ENCODE measurements around the gene PRMT7.

Gene PRMT7

GRCh38 chr16:68360547-68360946, 49.7 kb downstream of the PRMT7 start:
- no peak overlapping the region for H3K23ac ChIP-seq (ENCODE audit: low read length)
- H4K8ac ChIP-seq (ENCODE audit: low read depth, low read length), result no peak overlapping the region
- peaks cover 6% of the 10 kb centered on the region for H3K9me3 ChIP-seq (ENCODE audit: insufficient read depth, low read depth, low read length)
- no peak overlapping the region for H2AFZ ChIP-seq (ENCODE audit: insufficient read depth, low read length, poor library complexity)
- no peak overlapping the region for H2BK120ac ChIP-seq (ENCODE audit: insufficient read depth, low read length, poor library complexity)
- H3K4me2 ChIP-seq (ENCODE audit: low read length), result no peak overlapping the region
- H2BK5ac ChIP-seq (ENCODE audit: low read depth, low read length, poor library complexity), result no peak overlapping the region
- WGBS (ENCODE audit: extremely low coverage, insufficient coverage, insufficient read length), result no CpG with 5 or more reads among the region's 18 CpGs
- peaks cover 30 to 34% of the 10 kb centered on the region in 2 experiments for H3K36me3 ChIP-seq (ENCODE audit: control insufficient read depth in 1 of 2, insufficient read depth in 2 of 2, low read length in 2 of 2)
- no peak overlapping the region for H3K14ac ChIP-seq (ENCODE audit: low read length)
- H3K27me3 ChIP-seq (ENCODE audit: insufficient read depth, low read length), result no peaks in the 10 kb centered on the region
- H2BK12ac ChIP-seq (ENCODE audit: low read length), result no peak overlapping the region
- H3K9ac ChIP-seq (ENCODE audit: low read length), result no peak overlapping the region
- peaks cover 9 to 10% of the 10 kb centered on the region in 2 experiments for H3K4me1 ChIP-seq (ENCODE audit: control insufficient read depth in 1 of 2, insufficient read depth in 2 of 2, low read length in 2 of 2)
- no peak overlapping the region for H4K91ac ChIP-seq (ENCODE audit: low read depth, low read length)
- no peak overlapping the region for H2AK5ac ChIP-seq (ENCODE audit: low read length)
- no peaks in the 10 kb centered on the region for H3K79me2 ChIP-seq (ENCODE audit: control insufficient read depth, insufficient read depth, low read length, poor library complexity)
- no peaks in the 10 kb centered on the region for H3K79me1 ChIP-seq (ENCODE audit: low read length)
- H3K18ac ChIP-seq (ENCODE audit: low read length), result no peak overlapping the region
- no peak overlapping the region for H3K4me3 ChIP-seq (ENCODE audit: low read depth, low read length)
- H3K27ac ChIP-seq (ENCODE audit: low read depth, low read length), result no peak overlapping the region
- DNase-seq, result no peak
- H4K12ac ChIP-seq (ENCODE audit: low read depth, low read length), result no peak overlapping the region
- H3K4ac ChIP-seq (ENCODE audit: low read depth, low read length), result no peak overlapping the region

GRCh38 chr16:68360956-68361355, 50.1 kb downstream of the PRMT7 start:
- peaks cover 27 to 30% of the 10 kb centered on the region in 2 experiments for H3K36me3 ChIP-seq (ENCODE audit: control insufficient read depth in 1 of 2, insufficient read depth in 2 of 2, low read length in 2 of 2)
- peaks cover 9 to 10% of the 10 kb centered on the region in 2 experiments for H3K4me1 ChIP-seq (ENCODE audit: control insufficient read depth in 1 of 2, insufficient read depth in 2 of 2, low read length in 2 of 2)
- H3K9me3 ChIP-seq (ENCODE audit: insufficient read depth, low read depth, low read length), result peaks cover 4% of the 10 kb centered on the region
- no peak overlapping the region for H4K91ac ChIP-seq (ENCODE audit: low read depth, low read length)
- H2BK12ac ChIP-seq (ENCODE audit: low read length), result no peak overlapping the region
- no peak overlapping the region for H3K23ac ChIP-seq (ENCODE audit: low read length)
- DNase-seq, result no peak
- H3K4me2 ChIP-seq (ENCODE audit: low read length), result no peak overlapping the region
- H4K12ac ChIP-seq (ENCODE audit: low read depth, low read length), result no peak overlapping the region
- no peak overlapping the region for H3K4ac ChIP-seq (ENCODE audit: low read depth, low read length)
- H3K18ac ChIP-seq (ENCODE audit: low read length), result no peak overlapping the region
- H3K79me1 ChIP-seq (ENCODE audit: low read length), result no peaks in the 10 kb centered on the region
- no peak overlapping the region for H2AK5ac ChIP-seq (ENCODE audit: low read length)
- H3K9ac ChIP-seq (ENCODE audit: low read length), result no peak overlapping the region
- H2BK5ac ChIP-seq (ENCODE audit: low read depth, low read length, poor library complexity), result no peak overlapping the region
- no peak overlapping the region for H3K4me3 ChIP-seq (ENCODE audit: low read depth, low read length)
- H2BK120ac ChIP-seq (ENCODE audit: insufficient read depth, low read length, poor library complexity), result no peak overlapping the region
- no peak overlapping the region for H4K8ac ChIP-seq (ENCODE audit: low read depth, low read length)
- no peaks in the 10 kb centered on the region for H3K27me3 ChIP-seq (ENCODE audit: insufficient read depth, low read length)
- WGBS (ENCODE audit: extremely low coverage, insufficient coverage, insufficient read length), result no CpG with 5 or more reads among the region's 14 CpGs
- no peaks in the 10 kb centered on the region for H3K79me2 ChIP-seq (ENCODE audit: control insufficient read depth, insufficient read depth, low read length, poor library complexity)
- H3K27ac ChIP-seq (ENCODE audit: low read depth, low read length), result no peak overlapping the region
- no peak overlapping the region for H2AFZ ChIP-seq (ENCODE audit: insufficient read depth, low read length, poor library complexity)
- no peak overlapping the region for H3K14ac ChIP-seq (ENCODE audit: low read length)

- Histone ChIP-seq H3K4me1 (ENCODE audit: control insufficient read depth in 1 of 2, insufficient read depth in 2 of 2, low read length in 2 of 2) (peaks cover 9 to 10% of the 10 kb centered on the region in 2 experiments), H4K12ac (ENCODE audit: low read depth, low read length) (no peak overlapping the region), H3K4ac (ENCODE audit: low read depth, low read length) (no peak overlapping the region), H3K9ac (ENCODE audit: low read length) (no peak overlapping the region), H3K27me3 (ENCODE audit: insufficient read depth, low read length) (no peaks in the 10 kb centered on the region), H2AK5ac (ENCODE audit: low read length) (no peak overlapping the region), H3K9me3 (ENCODE audit: insufficient read depth, low read depth, low read length) (peaks cover 4% of the 10 kb centered on the region), H2AFZ (ENCODE audit: insufficient read depth, low read length, poor library complexity) (no peak overlapping the region), H2BK5ac (ENCODE audit: low read depth, low read length, poor library complexity) (no peak overlapping the region), H3K27ac (ENCODE audit: low read depth, low read length) (no peak overlapping the region), H4K91ac (ENCODE audit: low read depth, low read length) (no peak overlapping the region), H3K79me1 (ENCODE audit: low read length) (no peaks in the 10 kb centered on the region), H3K36me3 (ENCODE audit: control insufficient read depth in 1 of 2, insufficient read depth in 2 of 2, low read length in 2 of 2) (peaks cover 21 to 25% of the 10 kb centered on the region in 2 experiments), H3K23ac (ENCODE audit: low read length) (no peak overlapping the region), H3K4me2 (ENCODE audit: low read length) (no peak overlapping the region), H4K8ac (ENCODE audit: low read depth, low read length) (no peak overlapping the region), H3K4me3 (ENCODE audit: low read depth, low read length) (no peak overlapping the region), H2BK12ac (ENCODE audit: low read length) (no peak overlapping the region), H2BK120ac (ENCODE audit: insufficient read depth, low read length, poor library complexity) (no peak overlapping the region), H3K18ac (ENCODE audit: low read length) (no peak overlapping the region), H3K14ac (ENCODE audit: low read length) (no peak overlapping the region), H3K79me2 (ENCODE audit: control insufficient read depth, insufficient read depth, low read length, poor library complexity) (no peaks in the 10 kb centered on the region)
- DNase-seq, result no peak
- no CpG with 5 or more reads among the region's 16 CpGs for WGBS (ENCODE audit: extremely low coverage, insufficient coverage, insufficient read length)
These were observed 50.7 kb downstream of the PRMT7 start for GRCh38 chr16:68361485-68361884.

DNA sequence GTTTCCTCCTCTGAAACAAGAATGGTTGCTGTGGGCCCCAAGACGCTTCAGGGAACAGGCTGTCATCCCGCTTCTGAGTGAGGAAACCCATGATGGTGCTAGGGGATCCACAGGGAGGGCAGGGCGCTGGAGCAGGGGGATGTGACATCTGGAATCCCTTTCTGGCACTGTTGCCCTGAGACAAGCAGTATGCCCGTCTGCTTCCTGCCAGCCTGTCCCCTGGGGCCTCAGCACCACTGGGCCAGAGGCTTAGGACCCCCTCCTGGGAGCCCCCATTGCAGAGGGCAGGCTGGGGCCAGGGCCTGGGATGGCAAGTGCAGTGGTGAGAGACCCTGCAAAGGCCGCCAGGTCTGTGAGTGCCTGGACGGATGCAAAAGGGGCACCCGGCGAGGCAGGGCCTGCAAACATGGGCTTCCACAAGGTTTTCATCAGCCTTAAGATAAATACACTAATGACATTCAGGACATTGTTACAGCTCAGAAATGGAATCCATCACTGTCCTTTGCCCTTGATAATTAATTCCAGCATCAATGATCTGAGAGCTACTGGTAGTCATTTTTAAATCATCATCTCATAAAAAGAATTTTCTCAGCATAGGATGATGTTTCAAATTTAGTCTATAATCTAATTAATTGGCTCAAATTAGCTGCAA, 51.6 kb downstream of the PRMT7 start:
- Histone ChIP-seq H4K91ac (ENCODE audit: low read depth, low read length) (no peak overlapping the region), H3K4me2 (ENCODE audit: low read length) (no peak overlapping the region), H2AFZ (ENCODE audit: insufficient read depth, low read length, poor library complexity) (no peak overlapping the region), H4K12ac (ENCODE audit: low read depth, low read length) (no peak overlapping the region), H2AK5ac (ENCODE audit: low read length) (no peak overlapping the region), H3K18ac (ENCODE audit: low read length) (no peak overlapping the region), H4K8ac (ENCODE audit: low read depth, low read length) (no peak overlapping the region), H2BK12ac (ENCODE audit: low read length) (no peak overlapping the region), H3K4me3 (ENCODE audit: low read depth, low read length) (no peak overlapping the region), H3K27ac (ENCODE audit: low read depth, low read length) (no peak overlapping the region), H3K4ac (ENCODE audit: low read depth, low read length) (no peak overlapping the region), H2BK5ac (ENCODE audit: low read depth, low read length, poor library complexity) (no peak overlapping the region), H3K9ac (ENCODE audit: low read length) (no peak overlapping the region), H3K14ac (ENCODE audit: low read length) (no peak overlapping the region), H3K27me3 (ENCODE audit: insufficient read depth, low read length) (no peaks in the 10 kb centered on the region), H3K79me2 (ENCODE audit: control insufficient read depth, insufficient read depth, low read length, poor library complexity) (no peaks in the 10 kb centered on the region), H3K36me3 (ENCODE audit: control insufficient read depth in 1 of 2, insufficient read depth in 2 of 2, low read length in 2 of 2) (peaks cover 12 to 16% of the 10 kb centered on the region in 2 experiments), H3K9me3 (ENCODE audit: insufficient read depth, low read depth, low read length) (peaks cover 4% of the 10 kb centered on the region), H2BK120ac (ENCODE audit: insufficient read depth, low read length, poor library complexity) (no peak overlapping the region), H3K79me1 (ENCODE audit: low read length) (no peaks in the 10 kb centered on the region), H3K23ac (ENCODE audit: low read length) (no peak overlapping the region), H3K4me1 (ENCODE audit: control insufficient read depth in 1 of 2, insufficient read depth in 2 of 2, low read length in 2 of 2) (peaks cover 4 to 6% of the 10 kb centered on the region in 2 experiments)
- no peak for DNase-seq
- no CpG with 5 or more reads among the region's 8 CpGs for WGBS (ENCODE audit: extremely low coverage, insufficient coverage, insufficient read length)
